Inflammatory macrophage treated with lipopolysaccharide for 1 hour (primary cell): ENCODE results near the gene FBXO3.
"Not testable (repeated sequence)": the region's sequence is repeated elsewhere in the genome, so short reads cannot be mapped to it uniquely, and the experiment has no call there.

Experiments used
- DNase-seq, 2 donors: peaks; one replicate each; pipeline ENCODE4 v3.0.0-alpha.2; 2020 to 2022

Gene FBXO3

GRCh38 chr11:33725496-33725895, 48.8 kb downstream of the FBXO3 start:
- DNase-seq: no peak

- peak; percentile 51 to 75 for DNase-seq
Measured at GRCh38 chr11:33724644-33725035, 49.7 kb downstream of the FBXO3 start.

GRCh38 chr11:33723238-33723881, 51.0 kb downstream of the FBXO3 start:
- DNase-seq: peak; percentile 39 to 79

- DNase-seq: peak; percentile 80 to 91
Measured at GRCh38 chr11:33722590-33723234, 51.6 kb downstream of the FBXO3 start.

GRCh38 chr11:33721984-33722383, 52.3 kb downstream of the FBXO3 start:
- DNase-seq: no peak

- peak in 1 of 2 donors; percentile 67 for DNase-seq
Measured at GRCh38 chr11:33721426-33721825, 52.9 kb downstream of the FBXO3 start.

- DNase-seq: no peak
Measured at GRCh38 chr11:33719587-33719986, 54.7 kb downstream of the FBXO3 start.

- no peak for DNase-seq
Measured at GRCh38 chr11:33718440-33718839, 55.9 kb downstream of the FBXO3 start.

- DNase-seq: peak in 1 of 2 donors; percentile 14
Measured at GRCh38 chr11:33716243-33716642, 58.1 kb downstream of the FBXO3 start.

- DNase-seq: no peak
Measured at GRCh38 chr11:33713856-33714398, 60.4 kb downstream of the FBXO3 start.

GRCh38 chr11:33713151-33713855, 61.0 kb downstream of the FBXO3 start:
- no peak for DNase-seq

GRCh38 chr11:33712436-33712835, 61.9 kb downstream of the FBXO3 start:
- DNase-seq: no peak

- DNase-seq: no peak
Measured at GRCh38 chr11:33709466-33709865, 64.9 kb downstream of the FBXO3 start.

- DNase-seq: no peak
Measured at GRCh38 chr11:33708985-33709384, 65.3 kb downstream of the FBXO3 start.

- DNase-seq: not testable (repeated sequence)
Measured at GRCh38 chr11:33707831-33708230, 66.5 kb downstream of the FBXO3 start.

GRCh38 chr11:33706966-33707365, 67.4 kb downstream of the FBXO3 start:
- no peak for DNase-seq

GRCh38 chr11:33706546-33706945, 67.8 kb downstream of the FBXO3 start:
- DNase-seq: no peak

- no peak for DNase-seq
Measured at GRCh38 chr11:33704240-33705002, 69.9 kb downstream of the FBXO3 start.

GRCh38 chr11:33703788-33704187, 70.5 kb downstream of the FBXO3 start:
- no peak for DNase-seq

- DNase-seq: peak in 1 of 2 donors; percentile 63
Measured at GRCh38 chr11:33703234-33703633, 71.1 kb downstream of the FBXO3 start.

GRCh38 chr11:33701302-33702230, 72.8 kb downstream of the FBXO3 start:
- peak; percentile 25 to 77 for DNase-seq
